Activated CD8-positive, alpha-beta memory T cell treated with anti-CD3 and anti-CD28 coated beads for 1 hour (primary cell): ENCODE measurements around the gene EPB41L1.
A peak's percentile ranks its signal among the peaks of the same experiment; 100 is the strongest.

Experiments
- DNase-seq, 2 donors: peaks; one replicate each; pipeline ENCODE4 v3.0.0-alpha.2; 2020; ENCODE audit warnings: low read depth in 1 of 2; ENCODE audit errors: extremely low read depth in 1 of 2

EPB41L1 gene

DNA sequence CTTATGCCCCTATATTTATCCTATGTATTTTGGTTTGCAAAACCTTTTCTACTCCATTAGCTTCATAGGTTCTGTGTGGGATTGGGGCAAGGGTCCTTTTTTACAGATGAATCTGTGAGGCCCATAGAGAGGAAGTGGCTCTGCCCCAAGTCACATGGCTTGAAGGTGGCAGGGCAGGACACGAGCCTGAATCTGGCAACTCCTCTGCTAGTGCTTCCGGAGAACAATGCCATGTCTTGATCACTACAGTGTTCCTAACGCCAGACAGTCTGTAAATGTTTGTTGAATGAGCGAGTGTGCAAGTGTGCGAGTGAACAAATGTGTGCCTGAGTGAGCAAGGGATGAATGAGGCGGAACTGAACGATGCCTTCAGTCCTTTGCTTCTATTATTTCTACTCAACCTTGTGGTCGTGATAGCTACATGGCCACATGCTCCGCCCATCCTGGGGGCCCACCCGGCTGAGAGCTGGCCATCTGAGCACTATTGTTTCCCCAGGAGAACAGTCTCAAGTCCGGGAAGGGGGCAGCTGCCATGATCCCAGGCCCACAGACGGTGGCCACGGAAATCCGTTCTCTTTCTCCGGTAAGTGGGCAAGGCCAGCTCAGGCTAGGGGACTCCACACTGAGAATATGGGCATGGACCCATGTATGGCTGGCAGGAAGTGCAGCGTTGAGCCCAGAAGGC lies 64.0 kb downstream of the EPB41L1 start:
- DNase-seq, result no peak

DNA sequence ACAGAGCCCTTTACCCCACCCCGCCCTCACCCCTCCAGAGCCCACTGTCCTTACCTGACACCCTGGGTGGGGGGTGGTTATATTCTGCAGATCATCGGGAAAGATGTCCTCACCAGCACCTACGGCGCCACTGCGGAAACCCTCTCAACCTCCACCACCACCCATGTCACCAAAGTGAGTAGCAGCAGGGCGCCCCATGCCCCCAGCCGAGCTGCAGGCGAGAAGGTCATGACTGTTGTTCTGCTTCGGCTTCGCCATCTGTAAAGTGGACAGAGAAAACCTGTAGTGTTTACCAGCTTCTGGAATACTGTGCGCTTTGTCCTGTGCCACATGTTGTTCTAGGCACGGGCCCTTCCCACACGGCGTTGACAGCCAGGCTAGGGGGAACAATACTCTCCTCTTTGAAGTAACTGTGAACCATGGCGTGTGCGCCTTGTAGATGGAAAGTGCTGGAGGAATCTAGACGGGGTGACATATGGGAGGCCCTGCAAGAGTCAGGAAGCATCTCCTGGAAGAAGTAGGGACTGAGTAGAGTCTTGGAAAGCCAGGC lies 65.2 kb downstream of the EPB41L1 start:
- no peak for DNase-seq

GRCh38 chr20:36225666-36226065 lies 71.1 kb downstream of the EPB41L1 start:
- no peak for DNase-seq

- no peak for DNase-seq
Measured at GRCh38 chr20:36228770-36229169, 74.2 kb downstream of the EPB41L1 start.

DNA sequence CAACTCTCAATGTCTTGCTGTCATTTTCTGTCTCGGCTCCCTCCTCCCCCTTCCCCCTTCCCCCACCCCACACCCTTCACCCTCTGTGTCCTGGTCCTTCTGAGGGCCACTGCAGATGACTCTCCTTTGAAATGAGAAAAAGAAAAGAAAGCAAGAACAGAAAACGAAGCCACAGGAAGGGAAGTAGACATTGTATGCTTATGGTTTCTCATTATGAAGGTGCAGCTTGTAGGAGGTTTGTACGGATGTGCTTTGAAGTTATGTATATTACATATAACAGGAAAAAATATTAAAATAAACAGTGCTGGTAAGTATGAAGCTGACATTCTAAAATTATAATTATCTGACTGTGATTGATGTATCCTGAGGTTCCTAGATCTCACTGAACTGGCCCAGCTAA lies 75.5 kb downstream of the EPB41L1 start:
- no peak for DNase-seq

DNA sequence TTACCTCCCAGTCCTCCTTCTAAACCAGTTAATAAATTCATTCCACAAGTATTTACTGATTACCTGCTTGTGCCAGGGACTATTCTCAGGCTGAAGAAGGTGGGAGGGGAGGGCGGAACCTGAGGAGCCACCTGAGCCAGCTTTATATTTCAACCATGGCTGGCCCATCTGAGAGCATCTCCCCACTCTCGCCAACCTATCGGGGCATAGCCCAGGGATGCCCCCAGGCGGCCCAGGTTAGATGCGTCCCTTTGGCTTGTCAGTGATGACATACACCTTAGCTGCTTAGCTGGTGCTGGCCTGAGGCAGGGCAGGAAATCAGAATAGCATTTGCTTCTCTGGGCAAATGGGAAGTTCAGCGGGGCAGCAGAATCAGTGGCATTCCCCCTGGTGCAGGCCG lies 76.8 kb downstream of the EPB41L1 start:
- DNase-seq, result no peak

GRCh38 chr20:36234771-36235320 lies 80.3 kb downstream of the EPB41L1 start:
- DNase-seq, result no peak

DNA sequence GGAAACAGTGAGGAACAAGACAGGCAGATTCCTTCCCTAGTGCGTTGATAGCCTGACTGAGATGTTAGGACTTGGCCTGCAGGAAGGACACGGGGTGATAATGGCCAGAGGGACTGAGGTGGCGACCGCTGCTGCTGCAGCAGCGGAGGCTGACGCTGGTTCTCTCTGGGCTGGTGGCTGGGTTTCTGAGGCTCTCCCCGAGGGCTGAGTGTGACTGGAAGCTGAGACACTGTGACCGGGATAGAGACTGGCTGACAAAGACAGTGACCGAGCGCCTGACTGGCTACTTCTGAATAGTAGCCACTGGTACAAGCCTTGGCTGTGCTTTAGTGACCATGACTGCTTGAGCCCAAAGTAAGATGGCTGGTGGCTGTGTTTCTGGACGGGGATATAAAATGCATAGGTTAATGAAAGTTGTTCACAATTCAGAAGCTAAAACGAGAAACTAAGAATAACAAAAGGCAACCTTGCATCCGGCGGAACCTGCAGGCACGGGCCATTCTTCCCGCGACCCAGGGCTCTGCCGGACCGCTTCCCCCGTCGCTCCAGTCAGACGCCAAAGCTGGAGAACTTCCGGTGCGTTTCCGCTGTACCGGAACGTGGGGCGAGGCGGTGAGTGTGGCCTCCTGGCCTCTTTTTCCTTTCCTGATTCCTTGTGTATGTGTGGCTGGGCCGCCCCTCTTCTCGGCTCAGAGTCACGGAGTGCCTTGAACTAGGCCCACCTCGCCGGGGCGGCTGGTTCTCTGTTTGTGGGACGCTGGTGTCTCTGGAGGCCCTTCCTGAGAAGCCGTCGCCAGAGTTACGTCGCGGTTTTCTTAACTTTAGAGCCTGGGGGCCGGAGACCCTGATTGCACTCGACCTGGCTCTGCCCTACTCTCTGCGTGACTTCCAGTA lies 81.6 kb downstream of the EPB41L1 start, which contains the start of gene AAR2:
Gene AAR2 (plus strand): TSS at position 587 of the 894 bp plus-strand sequence. CDS start 3,391 bp downstream, outside the sequence.
- peak; percentile 26 to 62 for DNase-seq

GRCh38 chr20:36236786-36237121 lies 82.2 kb downstream of the EPB41L1 start:
- no peak for DNase-seq

DNA sequence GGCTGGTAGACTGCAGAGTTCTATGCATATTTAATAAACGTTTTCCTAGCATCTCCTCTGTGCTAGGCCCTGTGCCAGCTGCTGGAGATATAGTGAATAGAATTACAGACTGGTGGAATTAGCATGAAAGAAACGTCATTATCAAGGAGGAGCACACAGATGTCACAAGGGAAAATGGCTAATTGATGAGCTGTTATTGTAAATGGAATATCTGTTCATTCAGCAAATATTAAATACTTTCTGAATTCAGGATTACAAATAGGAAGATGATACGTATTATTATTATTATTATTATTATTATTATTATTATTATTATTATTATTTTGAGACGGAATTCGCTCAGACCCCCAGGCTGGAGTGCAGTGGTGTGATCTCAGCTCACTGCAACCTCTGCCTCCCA lies 82.9 kb downstream of the EPB41L1 start:
- no peak for DNase-seq

DNA sequence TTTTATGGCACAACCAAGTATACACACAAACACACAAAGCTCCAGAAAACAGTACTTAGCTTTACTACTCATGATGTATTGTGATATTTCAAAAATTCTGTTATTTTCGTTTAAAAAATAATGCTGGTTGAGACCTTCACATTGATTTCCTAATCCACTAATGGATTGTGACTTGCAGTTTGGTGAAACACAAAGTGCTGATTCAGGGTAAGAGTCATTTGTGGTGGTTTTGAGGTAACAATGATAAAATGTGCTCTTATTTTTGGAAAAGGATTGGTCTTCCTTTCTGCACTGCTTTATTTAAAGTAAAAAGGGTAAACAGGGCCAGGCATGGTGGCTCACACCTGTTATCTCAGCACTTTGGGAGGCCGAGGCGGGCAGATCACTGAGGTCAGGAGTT lies 83.6 kb downstream of the EPB41L1 start:
- no peak for DNase-seq

- DNase-seq, result no peak
Measured at GRCh38 chr20:36238760-36239159, 84.2 kb downstream of the EPB41L1 start.

- DNase-seq, result no peak
Measured at GRCh38 chr20:36240076-36240475, 85.5 kb downstream of the EPB41L1 start.

GRCh38 chr20:36241678-36242077 lies 87.1 kb downstream of the EPB41L1 start:
- DNase-seq, result no peak

DNA sequence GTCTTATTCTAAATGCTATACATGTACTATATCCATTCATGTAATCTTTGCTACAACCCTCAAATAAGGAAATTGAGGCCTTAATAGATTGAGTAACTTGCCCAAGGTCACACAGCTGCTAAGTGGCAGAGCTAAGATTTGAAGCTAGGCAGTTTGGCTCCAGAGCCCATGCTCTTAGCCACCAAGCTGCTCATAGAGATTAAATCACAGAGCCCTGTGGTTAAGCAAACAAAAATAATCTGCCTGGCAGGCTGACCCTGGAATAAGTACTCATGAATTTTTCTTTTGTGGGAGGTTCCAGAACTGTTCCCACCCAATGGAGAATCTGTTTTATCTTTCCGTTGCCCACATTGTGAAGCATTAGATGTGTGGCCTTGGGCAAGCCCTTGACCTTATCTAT lies 89.2 kb downstream of the EPB41L1 start:
- no peak for DNase-seq

GRCh38 chr20:36246401-36246800 lies 91.9 kb downstream of the EPB41L1 start:
- no peak for DNase-seq

- no peak for DNase-seq
Measured at GRCh38 chr20:36248836-36249235, 94.3 kb downstream of the EPB41L1 start.

DNA sequence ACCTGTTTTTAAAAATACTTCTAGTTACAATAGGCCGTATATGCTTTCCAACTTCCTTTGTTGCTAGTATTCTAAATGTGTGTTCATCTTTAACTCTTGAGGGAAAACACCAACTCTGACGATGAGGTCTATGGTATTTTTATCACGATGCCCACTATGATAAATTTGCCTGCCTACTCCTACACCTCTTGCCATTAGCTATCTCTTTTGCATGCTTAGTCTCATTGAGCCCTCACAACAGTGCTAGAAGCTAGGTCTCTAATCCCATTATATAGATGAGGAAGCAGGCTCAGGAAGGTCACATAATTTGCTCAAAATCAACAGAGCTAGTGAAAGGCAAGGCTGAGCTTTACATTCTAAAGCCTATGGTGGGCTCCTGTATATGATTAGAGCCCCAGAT lies 94.9 kb downstream of the EPB41L1 start:
- no peak for DNase-seq

DNA sequence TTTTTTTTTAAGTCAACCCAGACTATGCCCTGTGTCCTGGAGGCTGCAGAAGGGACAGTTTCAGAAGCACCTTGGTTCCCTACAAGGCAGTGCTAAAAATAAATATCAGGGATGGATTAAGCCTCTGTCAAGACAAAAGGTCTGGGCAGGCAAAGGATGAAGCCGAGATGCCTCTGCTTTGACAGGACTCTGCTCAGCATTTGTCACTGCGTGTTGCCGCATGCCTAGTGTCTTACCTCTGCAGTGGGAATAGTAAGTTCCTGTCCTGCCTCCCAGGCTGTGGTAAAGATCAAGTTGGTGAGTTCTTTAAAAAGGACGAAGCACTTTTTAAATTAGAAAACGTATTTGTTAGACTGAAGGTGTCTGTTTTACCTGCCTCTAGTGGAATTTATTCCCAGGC lies 96.9 kb downstream of the EPB41L1 start:
- no peak for DNase-seq

DNA sequence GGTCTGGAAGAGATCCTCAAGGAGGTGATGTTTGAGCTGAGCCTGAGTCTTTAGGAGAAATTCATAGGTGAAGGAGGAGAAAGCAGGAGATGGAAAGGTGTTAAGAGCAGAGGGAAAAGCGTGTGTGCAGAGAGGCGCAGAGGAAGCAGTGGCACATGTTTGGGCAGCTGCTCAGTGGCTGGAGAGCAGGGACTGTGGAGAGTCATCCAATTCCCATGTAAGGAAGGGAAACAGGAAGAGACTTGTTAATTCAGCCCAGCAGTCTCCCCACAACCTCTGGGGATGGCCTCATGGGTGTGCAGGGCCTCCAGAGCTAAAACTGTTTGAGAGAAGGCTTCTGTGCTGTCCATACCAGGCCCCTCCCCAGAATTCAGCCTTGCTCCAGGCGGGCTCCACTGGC lies 98.0 kb downstream of the EPB41L1 start:
- DNase-seq, result no peak

DNA sequence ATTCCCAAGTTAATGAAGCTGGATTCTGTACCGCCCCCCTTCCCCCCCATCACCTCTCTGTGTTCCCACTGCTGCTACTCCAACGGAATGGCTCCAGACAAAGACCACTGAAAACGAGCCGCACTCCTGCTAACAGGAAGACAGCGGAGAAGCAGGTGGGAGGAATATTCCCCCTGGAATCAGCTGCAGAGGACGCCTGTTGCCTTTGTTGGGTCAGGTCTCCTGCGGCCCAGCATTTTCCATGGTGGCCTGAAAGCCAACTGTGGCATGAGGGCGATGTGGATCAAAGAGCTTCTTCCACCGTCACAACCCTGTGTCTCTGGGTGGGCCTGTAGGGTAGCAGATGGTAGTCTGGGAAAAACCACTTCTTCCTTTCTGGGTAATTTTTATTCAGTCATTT lies 98.5 kb downstream of the EPB41L1 start:
- DNase-seq, result no peak

GRCh38 chr20:36254076-36254475 lies 99.5 kb downstream of the EPB41L1 start:
- no peak for DNase-seq
